ENCODE results near the gene CFAP57.

DNA sequence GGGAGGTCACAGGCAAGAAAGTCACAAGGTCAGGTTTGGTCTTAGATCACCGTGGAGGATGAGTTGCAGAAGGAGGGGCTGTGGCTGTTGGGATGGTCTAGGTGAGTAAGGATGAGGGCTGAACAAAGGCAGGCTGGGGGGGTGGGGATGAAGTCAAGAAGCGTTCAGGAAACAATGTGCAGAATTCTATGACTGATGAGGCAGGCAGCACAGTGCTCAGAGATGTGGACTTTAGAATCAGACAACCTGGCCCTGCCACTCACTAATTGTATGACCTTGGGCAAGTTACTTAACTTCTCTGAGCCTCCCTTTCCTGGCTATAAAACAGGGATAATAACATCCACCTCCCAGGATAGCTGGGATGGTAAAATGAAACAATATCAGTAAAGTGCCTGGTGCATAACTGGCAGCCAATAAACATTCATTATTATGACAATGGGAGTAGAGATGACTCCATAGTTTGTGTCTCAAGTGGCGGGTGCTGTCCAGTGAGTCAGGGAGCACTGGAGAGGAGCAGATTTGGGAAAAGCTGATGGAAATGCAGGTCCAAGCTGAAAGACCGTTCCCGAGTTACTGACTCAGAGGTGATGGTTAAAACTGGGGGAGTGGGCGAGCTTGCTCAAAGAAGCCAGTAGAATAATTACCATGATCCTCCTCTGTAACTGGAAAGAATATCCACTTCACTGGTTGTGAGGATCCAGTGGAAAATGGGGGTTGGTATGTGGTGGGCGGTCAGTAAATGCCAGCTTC lies 130.8 kb downstream of the CFAP57 start:
- TF ChIP-seq, protein P1, sequence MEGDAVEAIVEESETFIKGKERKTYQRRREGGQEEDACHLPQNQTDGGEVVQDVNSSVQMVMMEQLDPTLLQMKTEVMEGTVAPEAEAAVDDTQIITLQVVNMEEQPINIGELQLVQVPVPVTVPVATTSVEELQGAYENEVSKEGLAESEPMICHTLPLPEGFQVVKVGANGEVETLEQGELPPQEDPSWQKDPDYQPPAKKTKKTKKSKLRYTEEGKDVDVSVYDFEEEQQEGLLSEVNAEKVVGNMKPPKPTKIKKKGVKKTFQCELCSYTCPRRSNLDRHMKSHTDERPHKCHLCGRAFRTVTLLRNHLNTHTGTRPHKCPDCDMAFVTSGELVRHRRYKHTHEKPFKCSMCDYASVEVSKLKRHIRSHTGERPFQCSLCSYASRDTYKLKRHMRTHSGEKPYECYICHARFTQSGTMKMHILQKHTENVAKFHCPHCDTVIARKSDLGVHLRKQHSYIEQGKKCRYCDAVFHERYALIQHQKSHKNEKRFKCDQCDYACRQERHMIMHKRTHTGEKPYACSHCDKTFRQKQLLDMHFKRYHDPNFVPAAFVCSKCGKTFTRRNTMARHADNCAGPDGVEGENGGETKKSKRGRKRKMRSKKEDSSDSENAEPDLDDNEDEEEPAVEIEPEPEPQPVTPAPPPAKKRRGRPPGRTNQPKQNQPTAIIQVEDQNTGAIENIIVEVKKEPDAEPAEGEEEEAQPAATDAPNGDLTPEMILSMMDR (IDR thresholded peaks at IDR 0.05): no peak
- no peak for TF ChIP-seq POLR2A (IDR thresholded peaks at IDR 0.05)
